GM12878 (cell line): ENCODE results near the gene TADA1.

Source experiments
- BCL11A ChIP-seq: IDR thresholded peaks from 2 replicates; pipeline ENCODE4 v1.6.1; 2011; ENCODE audit warnings: low read depth, low read length
- CHD1 ChIP-seq: IDR thresholded peaks from 2 replicates; pipeline ENCODE4 v1.6.1; 2012; ENCODE audit warnings: low read depth, low read length, improper control_type of control experiment
- CHD2 ChIP-seq: IDR thresholded peaks from 2 replicates; pipeline ENCODE4 v1.6.1; 2011; ENCODE audit warnings: low read depth, low read length, improper control_type of control experiment, borderline replicate concordance
- EGR1 ChIP-seq, 2 experiments: IDR thresholded peaks; 1 replicate in 1 of 2; 2 replicates in 1 of 2; pipeline ENCODE4 v1.6.1; 2011 to 2012; ENCODE audit warnings: low read depth in 2 of 2, low read length in 2 of 2, borderline replicate concordance in 1 of 2, mild to moderate bottlenecking in 1 of 2, moderate library complexity in 1 of 2
- FOXM1 ChIP-seq: IDR thresholded peaks from 2 replicates; pipeline ENCODE4 v1.6.1; 2012; ENCODE audit warnings: low read depth, mild to moderate bottlenecking, inconsistent platforms, low read length, moderate library complexity
- KAT2A ChIP-seq: conservative IDR thresholded peaks from 2 replicates; pipeline ENCODE4 v1.6.1; 2011; ENCODE audit warnings: low read depth, low read length; ENCODE audit not compliant: control insufficient read depth
- MAX ChIP-seq: IDR thresholded peaks from 2 replicates; pipeline ENCODE4 v1.6.1; 2012; ENCODE audit warnings: low read depth, low read length, improper control_type of control experiment
- NFXL1 ChIP-seq: fragments of 450-650 bp; IDR thresholded peaks from 2 replicates; pipeline ENCODE4 v1.6.1; 2017; ENCODE audit warnings: antibody characterized with exemption, mild to moderate bottlenecking, borderline replicate concordance
- POLR2A ChIP-seq: IDR thresholded peaks from 2 replicates; pipeline ENCODE4 v1.6.1; 2011; ENCODE audit warnings: low read depth, mild to moderate bottlenecking, low read length
- WRNIP1 ChIP-seq: IDR thresholded peaks from 2 replicates; pipeline ENCODE4 v1.6.1; 2011; ENCODE audit warnings: low read depth, low read length, improper control_type of control experiment, borderline replicate concordance
- ZNF384 ChIP-seq: IDR thresholded peaks from 2 replicates; pipeline ENCODE4 v1.6.1; 2012; ENCODE audit warnings: low read depth, mild to moderate bottlenecking, low read length, improper control_type of control experiment, borderline replicate concordance
- TF ChIP-seq, protein P1 (sequence below), 3 experiments: IDR thresholded peaks in 2 of 3; conservative IDR thresholded peaks in 1 of 3; 2 replicates each; pipeline ENCODE4 v1.5.1; 2011; ENCODE audit warnings: low read depth in 3 of 3, low read length in 3 of 3, mild to moderate bottlenecking in 3 of 3, control low read depth in 2 of 3, moderate library complexity in 2 of 3, inconsistent platforms in 1 of 3, mixed read lengths in 1 of 3; ENCODE audit not compliant: control insufficient read depth in 2 of 3, insufficient read depth in 1 of 3; ENCODE audit errors: extremely low read depth in 1 of 3
- TF ChIP-seq, protein P2 (sequence below): IDR thresholded peaks from 2 replicates; pipeline ENCODE4 v1.6.1; 2011; ENCODE audit warnings: mild to moderate bottlenecking, low read depth, low read length, moderate library complexity; ENCODE audit not compliant: insufficient replicate concordance

DNA sequence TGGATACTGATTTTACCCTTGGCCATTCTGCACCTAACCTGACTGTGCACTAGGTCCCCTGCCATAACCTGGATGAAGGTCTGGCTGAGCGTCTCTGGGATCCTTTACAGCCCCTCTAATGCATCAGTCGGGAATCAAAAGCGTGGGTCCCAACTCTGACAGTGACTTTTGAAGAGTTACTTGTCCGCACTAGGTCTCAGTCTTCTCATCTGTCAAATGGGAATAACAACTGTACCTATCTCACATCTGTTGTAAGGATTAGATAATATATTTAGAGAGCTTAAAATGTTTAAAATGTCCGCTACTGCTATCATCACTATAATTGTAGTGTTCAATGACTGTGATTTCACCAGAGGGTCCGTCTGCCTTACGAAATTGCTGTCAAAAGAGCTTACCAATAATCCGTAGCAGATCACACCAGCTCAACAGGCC, 746 bp downstream of the TADA1 start:
- TF ChIP-seq, protein P1, sequence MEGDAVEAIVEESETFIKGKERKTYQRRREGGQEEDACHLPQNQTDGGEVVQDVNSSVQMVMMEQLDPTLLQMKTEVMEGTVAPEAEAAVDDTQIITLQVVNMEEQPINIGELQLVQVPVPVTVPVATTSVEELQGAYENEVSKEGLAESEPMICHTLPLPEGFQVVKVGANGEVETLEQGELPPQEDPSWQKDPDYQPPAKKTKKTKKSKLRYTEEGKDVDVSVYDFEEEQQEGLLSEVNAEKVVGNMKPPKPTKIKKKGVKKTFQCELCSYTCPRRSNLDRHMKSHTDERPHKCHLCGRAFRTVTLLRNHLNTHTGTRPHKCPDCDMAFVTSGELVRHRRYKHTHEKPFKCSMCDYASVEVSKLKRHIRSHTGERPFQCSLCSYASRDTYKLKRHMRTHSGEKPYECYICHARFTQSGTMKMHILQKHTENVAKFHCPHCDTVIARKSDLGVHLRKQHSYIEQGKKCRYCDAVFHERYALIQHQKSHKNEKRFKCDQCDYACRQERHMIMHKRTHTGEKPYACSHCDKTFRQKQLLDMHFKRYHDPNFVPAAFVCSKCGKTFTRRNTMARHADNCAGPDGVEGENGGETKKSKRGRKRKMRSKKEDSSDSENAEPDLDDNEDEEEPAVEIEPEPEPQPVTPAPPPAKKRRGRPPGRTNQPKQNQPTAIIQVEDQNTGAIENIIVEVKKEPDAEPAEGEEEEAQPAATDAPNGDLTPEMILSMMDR (IDR thresholded peaks at IDR 0.05 in 2 of 3, conservative IDR thresholded peaks at IDR 0.05 in 1 of 3; ENCODE audit: control insufficient read depth in 2 of 3, extremely low read depth in 1 of 3, insufficient read depth in 1 of 3, low read depth in 3 of 3, low read length in 3 of 3): no peak
- TF ChIP-seq POLR2A (no peak), WRNIP1 (no peak), MAX (no peak), BCL11A (no peak), EGR1 (IDR thresholded peaks at IDR 0.05; ENCODE audit: borderline replicate concordance in 1 of 2, low read depth in 2 of 2, low read length in 2 of 2) (no peak), CHD1 (no peak), FOXM1 (no peak), NFXL1 (no peak), CHD2 (no peak), KAT2A (no peak), ZNF384 (no peak)
- TF ChIP-seq, protein P2, sequence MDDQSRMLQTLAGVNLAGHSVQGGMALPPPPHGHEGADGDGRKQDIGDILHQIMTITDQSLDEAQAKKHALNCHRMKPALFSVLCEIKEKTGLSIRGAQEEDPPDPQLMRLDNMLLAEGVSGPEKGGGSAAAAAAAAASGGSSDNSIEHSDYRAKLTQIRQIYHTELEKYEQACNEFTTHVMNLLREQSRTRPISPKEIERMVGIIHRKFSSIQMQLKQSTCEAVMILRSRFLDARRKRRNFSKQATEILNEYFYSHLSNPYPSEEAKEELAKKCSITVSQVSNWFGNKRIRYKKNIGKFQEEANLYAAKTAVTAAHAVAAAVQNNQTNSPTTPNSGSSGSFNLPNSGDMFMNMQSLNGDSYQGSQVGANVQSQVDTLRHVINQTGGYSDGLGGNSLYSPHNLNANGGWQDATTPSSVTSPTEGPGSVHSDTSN: no peak
